ENCODE results near the gene DHRS7B.

DNA sequence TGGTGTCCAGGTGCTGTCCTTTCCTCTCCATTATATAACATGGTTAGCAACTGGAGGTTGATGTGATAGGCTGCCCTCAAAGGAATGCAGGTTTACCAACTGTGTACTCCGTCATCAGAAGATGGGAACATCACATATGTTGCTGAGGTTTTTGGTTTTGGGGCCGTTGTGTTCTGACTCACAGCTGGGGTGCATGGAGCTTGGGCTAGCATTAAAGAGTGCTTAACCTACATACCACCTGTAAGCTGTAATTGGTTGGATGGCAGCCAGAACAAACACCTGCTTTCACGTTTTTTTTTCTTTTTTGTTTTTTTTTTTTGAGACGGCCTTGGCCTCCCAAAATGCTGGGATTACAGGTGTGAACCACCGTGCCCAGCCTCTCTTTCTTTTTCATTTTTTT, 66.3 kb downstream of the DHRS7B start:
- TF ChIP-seq POLR2A (IDR thresholded peaks at IDR 0.05; ENCODE audit: low read depth, low read length) (no peak), POLR2AphosphoS5 (IDR thresholded peaks at IDR 0.05; ENCODE audit: low read depth, low read length) (no peak), TAF1 (IDR thresholded peaks at IDR 0.05; ENCODE audit: low read depth, low read length) (no peak), PAX5 (IDR thresholded peaks at IDR 0.05; ENCODE audit: insufficient read depth, low read length, severe bottlenecking) (no peak)
